Neural progenitor cell (in vitro differentiated cells): Measurements from ENCODE around the gene CFAP58.

Experiments used
- EZH2phosphoT487 ChIP-seq: fragments of 200-600 bp; sonication (generic); IDR thresholded peaks from 2 replicates; pipeline ENCODE4 v1.6.1; 2017; ENCODE audit warnings: antibody characterized with exemption
- TF ChIP-seq, protein P1 (sequence below): fragments of 200-600 bp; sonication (generic); IDR thresholded peaks from 2 replicates; pipeline ENCODE4 v1.5.1; 2017; ENCODE audit warnings: antibody characterized with exemption, mild to moderate bottlenecking

DNA sequence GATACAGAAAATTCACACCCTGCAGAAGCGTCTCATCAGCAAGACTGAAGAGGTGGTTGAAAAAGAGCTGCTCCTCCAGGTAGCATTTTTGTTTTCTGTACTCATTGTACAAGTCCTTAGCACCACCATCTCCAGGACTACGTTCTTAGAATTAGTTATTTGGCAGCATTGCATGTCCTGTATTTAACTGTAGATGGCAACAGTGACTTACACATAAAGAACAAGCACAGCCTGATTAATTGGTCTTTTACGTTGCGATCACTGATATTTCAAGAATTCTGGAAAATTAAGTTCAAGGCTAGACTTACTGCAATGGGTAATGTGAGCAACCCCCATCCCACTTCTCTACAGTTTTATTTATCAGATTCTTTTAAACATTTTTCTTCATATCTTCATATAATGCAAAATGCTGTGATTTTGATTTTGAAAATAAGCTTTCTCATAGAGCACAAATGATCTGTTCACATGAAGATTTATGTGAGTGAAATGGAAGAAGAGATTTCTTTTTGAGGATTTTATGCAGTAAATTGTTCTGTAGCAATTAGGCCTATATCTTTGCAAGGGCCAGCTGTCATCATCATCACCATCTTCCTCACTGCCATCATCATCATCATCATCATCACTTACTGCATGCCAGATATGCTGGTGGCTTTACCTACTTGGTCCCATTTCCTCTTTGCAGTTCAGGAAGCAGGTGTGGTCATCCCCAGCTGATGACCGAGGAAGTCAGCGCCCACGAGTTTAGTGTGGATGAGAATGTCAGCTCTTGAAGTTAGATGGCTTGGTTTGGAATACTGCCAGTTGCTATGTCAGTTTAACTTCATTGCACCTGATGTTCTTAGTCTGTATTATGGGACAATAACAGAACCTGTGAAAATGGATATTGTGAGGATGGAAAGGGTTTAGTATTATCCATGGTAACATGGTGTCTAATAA, 53.4 kb downstream of the CFAP58 start:
- TF ChIP-seq, protein P1, sequence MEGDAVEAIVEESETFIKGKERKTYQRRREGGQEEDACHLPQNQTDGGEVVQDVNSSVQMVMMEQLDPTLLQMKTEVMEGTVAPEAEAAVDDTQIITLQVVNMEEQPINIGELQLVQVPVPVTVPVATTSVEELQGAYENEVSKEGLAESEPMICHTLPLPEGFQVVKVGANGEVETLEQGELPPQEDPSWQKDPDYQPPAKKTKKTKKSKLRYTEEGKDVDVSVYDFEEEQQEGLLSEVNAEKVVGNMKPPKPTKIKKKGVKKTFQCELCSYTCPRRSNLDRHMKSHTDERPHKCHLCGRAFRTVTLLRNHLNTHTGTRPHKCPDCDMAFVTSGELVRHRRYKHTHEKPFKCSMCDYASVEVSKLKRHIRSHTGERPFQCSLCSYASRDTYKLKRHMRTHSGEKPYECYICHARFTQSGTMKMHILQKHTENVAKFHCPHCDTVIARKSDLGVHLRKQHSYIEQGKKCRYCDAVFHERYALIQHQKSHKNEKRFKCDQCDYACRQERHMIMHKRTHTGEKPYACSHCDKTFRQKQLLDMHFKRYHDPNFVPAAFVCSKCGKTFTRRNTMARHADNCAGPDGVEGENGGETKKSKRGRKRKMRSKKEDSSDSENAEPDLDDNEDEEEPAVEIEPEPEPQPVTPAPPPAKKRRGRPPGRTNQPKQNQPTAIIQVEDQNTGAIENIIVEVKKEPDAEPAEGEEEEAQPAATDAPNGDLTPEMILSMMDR, result peak; percentile 75
- no peak for TF ChIP-seq EZH2phosphoT487
